ENCODE measurements around the gene ZNF574. TPM values are rescaled to one million over a fixed set of nuclear protein-coding genes. Genes with fewer than 3 reads are reported as not detected.

The ZNF574 gene
- total and polyA plus RNA-seq, 12 donors = 3.4 to 11.1 (median 8.0) TPM

GRCh38 chr19:42111811-42112210 is 35.8 kb downstream of the ZNF574 start:
- Histone ChIP-seq H3K4me3 (no peak overlapping the region), H3K4me1 (peaks cover 2 to 41% (median 18%) of the 10 kb centered on the region in 9 donors), H3K27me3 (peaks cover 0 to 6% (median 0%) of the 10 kb centered on the region in 7 donors), H3K27ac (peak overlapping the region in 1 of 10 donors; percentile 79), H3K36me3 (peaks cover 0 to 14% (median 0%) of the 10 kb centered on the region in 9 donors), H3K9me3 (no peaks in the 10 kb centered on the region)
- intact Hi-C loops (cut with DNase I) = loop anchor here in 1 of 10 donors (5.0 kb wide), 1 partner anchor 70 kb away; no protein-coding TSS in a partner anchor
- 78 to 82% methylated on average over 3 of the region's 3 CpGs for WGBS, 2 donors
- no peak for TF ChIP-seq CTCF (IDR thresholded peaks at IDR 0.05)
- no peak for ATAC-seq
- DNase-seq = no peak

DNA sequence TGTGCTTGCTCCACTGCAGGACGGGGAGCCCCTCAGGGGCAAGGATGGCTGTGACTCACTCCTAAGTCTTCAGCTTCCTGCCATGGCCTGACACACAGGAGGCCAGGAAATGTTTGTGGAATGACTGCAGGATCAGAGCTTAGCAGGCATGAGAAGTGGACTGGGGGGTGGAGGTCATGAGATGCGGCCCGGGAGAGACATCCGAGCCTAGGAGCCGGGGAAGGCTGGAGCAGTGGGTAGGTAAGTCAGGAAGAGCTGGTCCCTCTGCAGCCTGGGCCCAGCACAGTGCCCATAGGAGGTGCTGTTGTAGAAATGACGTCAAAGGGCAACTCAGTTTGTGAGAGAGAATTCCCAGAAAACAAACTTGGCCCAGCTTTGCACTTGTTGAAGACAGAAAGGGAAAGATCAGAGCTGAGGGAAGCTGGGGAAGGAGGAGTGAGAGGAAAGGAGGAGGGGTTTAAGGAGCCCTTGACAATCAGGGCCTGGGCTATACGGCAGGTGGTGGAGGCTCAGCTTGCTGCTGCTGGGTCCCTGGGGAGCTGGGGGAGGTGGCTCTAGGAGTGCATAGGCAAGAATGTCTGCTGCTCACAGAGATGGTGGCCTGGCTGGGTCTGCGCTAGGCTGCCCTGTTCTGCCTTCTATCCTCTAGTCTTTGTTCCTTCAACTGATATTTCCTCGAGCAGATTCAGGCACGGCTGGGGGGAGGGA is 37.8 kb downstream of the ZNF574 start:
- Histone ChIP-seq H3K36me3 (peaks cover 0 to 20% (median 0%) of the 10 kb centered on the region in 9 donors), H3K4me3 (no peak overlapping the region), H3K27me3 (no peaks in the 10 kb centered on the region), H3K27ac (peak overlapping the region in 3 of 10 donors; percentile 19 to 79 (median 36)), H3K9me3 (no peaks in the 10 kb centered on the region), H3K4me1 (peaks cover 2 to 35% (median 14%) of the 10 kb centered on the region in 9 donors)
- WGBS, 2 donors = 31 to 33% methylated on average over 10 of the region's 10 CpGs
- TF ChIP-seq CTCF (IDR thresholded peaks at IDR 0.05) = no peak
- ATAC-seq (peak; percentile 9 to 90 (median 58)), DNase-seq (no peak)
- intact Hi-C loops (cut with DNase I) = loop anchor here in 1 of 10 donors (5.0 kb wide), 1 partner anchor 69 kb away; no protein-coding TSS in a partner anchor

DNA sequence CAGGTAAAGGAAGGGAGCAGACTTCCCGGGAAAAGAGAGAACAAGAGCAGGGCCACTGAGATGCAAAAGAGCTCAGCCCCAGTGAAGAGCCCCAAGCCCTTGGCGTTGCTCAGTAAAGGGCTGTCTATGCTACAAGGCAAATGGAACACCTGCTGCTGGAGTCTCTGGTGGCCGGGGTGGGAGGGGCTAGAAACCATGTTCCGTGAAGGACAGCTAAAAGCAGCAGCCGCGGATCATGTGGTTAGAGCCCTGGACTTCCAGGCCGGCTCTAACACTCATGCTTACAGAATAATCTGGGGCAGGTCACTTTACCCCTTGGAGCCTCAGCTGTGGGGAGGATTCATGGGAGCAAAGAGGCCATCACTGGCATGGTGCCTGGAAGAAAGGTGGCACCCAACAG is 38.4 kb downstream of the ZNF574 start:
- H3K4me1 ChIP-seq = peaks cover 0 to 29% (median 11%) of the 10 kb centered on the region in 9 donors
- 47% methylated on average over 7 of the region's 7 CpGs for WGBS, 2 donors
- ATAC-seq (no peak), DNase-seq (no peak)
- H3K9me3 ChIP-seq = no peaks in the 10 kb centered on the region
- peaks cover 0 to 20% (median 0%) of the 10 kb centered on the region in 9 donors for H3K36me3 ChIP-seq
- TF ChIP-seq CTCF (IDR thresholded peaks at IDR 0.05) = no peak
- no peaks in the 10 kb centered on the region for H3K27me3 ChIP-seq
- H3K27ac ChIP-seq = peak overlapping the region in 2 of 10 donors; percentile 19 to 79
- H3K4me3 ChIP-seq = no peak overlapping the region
- intact Hi-C loops (cut with DNase I) = loop anchor here in 1 of 10 donors (5.0 kb wide), 1 partner anchor 68 kb away; no protein-coding TSS in a partner anchor

GRCh38 chr19:42115219-42115618 is 39.3 kb downstream of the ZNF574 start:
- 31 to 46% methylated on average over 4 of the region's 4 CpGs for WGBS, 2 donors
- Histone ChIP-seq H3K27ac (no peak overlapping the region), H3K4me1 (peaks cover 0 to 24% (median 11%) of the 10 kb centered on the region in 9 donors), H3K9me3 (no peaks in the 10 kb centered on the region), H3K27me3 (no peaks in the 10 kb centered on the region), H3K4me3 (no peak overlapping the region), H3K36me3 (peaks cover 0 to 20% (median 0%) of the 10 kb centered on the region in 9 donors)
- TF ChIP-seq CTCF (IDR thresholded peaks at IDR 0.05) = no peak
- no peak for ATAC-seq
- intact Hi-C loops (cut with DNase I) = no loop called here
- DNase-seq = no peak

Measured in heart right ventricle (tissue), 16 donors.